Neural progenitor cell (in vitro differentiated cells): Measurements from ENCODE around the gene TEX11. TPM values are rescaled to one million over a fixed set of nuclear protein-coding genes. Genes with fewer than 3 reads are reported as not detected.

Source experiments
- DNase-seq: peaks from one replicate; pipeline ENCODE4 v3.0.0-alpha.2; 2016; ENCODE audit warnings: low spot score
- H2AFZ ChIP-seq: fragments of 200-600 bp; sonication (generic); replicated peaks from 2 replicates; pipeline ENCODE4 v1.6.1; 2016; ENCODE audit warnings: antibody characterized with exemption
- H3F3A ChIP-seq: fragments of 200-600 bp; sonication (generic); 2 replicates; pipeline ENCODE4 v1.6.1; 2016; ENCODE audit warnings: antibody characterized with exemption, low read depth
- H3K27ac ChIP-seq: fragments of 200-600 bp; sonication (generic); 2 replicates; pipeline ENCODE4 v1.5.1; 2016; ENCODE audit warnings: mild to moderate bottlenecking
- H3K27me3 ChIP-seq: fragments of 200-600 bp; sonication (generic); 2 replicates; pipeline ENCODE4 v1.6.1; 2016; ENCODE audit warnings: mild to moderate bottlenecking, moderate library complexity
- H3K36me3 ChIP-seq: fragments of 200-600 bp; sonication (generic); 2 replicates; pipeline ENCODE4 v1.5.1; 2016
- H3K4me1 ChIP-seq: fragments of 200-600 bp; sonication (generic); 2 replicates; pipeline ENCODE4 v1.6.1; 2016; ENCODE audit warnings: mixed run types
- H3K4me2 ChIP-seq: fragments of 200-600 bp; sonication (generic); 2 replicates; pipeline ENCODE4 v1.6.1; 2016
- H3K4me3 ChIP-seq: fragments of 200-600 bp; sonication (generic); 2 replicates; pipeline ENCODE4 v1.5.1; 2016
- H3K79me2 ChIP-seq: fragments of 200-600 bp; sonication (generic); 2 replicates; pipeline ENCODE4 v1.6.1; 2016; ENCODE audit warnings: low read depth
- H3K9ac ChIP-seq: fragments of 200-600 bp; sonication (generic); 2 replicates; pipeline ENCODE4 v1.6.1; 2016
- H3K9me3 ChIP-seq: fragments of 200-600 bp; sonication (generic); 2 replicates; pipeline ENCODE4 v1.5.1; 2016; ENCODE audit warnings: low read depth
- H4K20me1 ChIP-seq: fragments of 200-600 bp; sonication (generic); 2 replicates; pipeline ENCODE4 v1.6.1; 2016; ENCODE audit warnings: low read depth
- H3K27ac Mint-ChIP-seq: 3 replicates; pipeline ENCODE4 v1.8.0; 2021; ENCODE audit warnings: mixed read lengths
- H3K27me3 Mint-ChIP-seq: 2 replicates; pipeline ENCODE4 v1.8.0; 2022; ENCODE audit warnings: low read depth, mild to moderate bottlenecking, inconsistent platforms, moderate library complexity, mixed read lengths; ENCODE audit not compliant: insufficient read depth
- H3K36me3 Mint-ChIP-seq: 3 replicates; pipeline ENCODE4 v1.8.0; 2021; ENCODE audit warnings: mixed read lengths
- H3K4me1 Mint-ChIP-seq: 3 replicates; pipeline ENCODE4 v1.8.0; 2021; ENCODE audit warnings: mixed read lengths
- H3K4me3 Mint-ChIP-seq: 3 replicates; pipeline ENCODE4 v1.8.0; 2021; ENCODE audit warnings: mild to moderate bottlenecking, moderate library complexity, mixed read lengths
- H3K9me3 Mint-ChIP-seq: 3 replicates; pipeline ENCODE4 v1.8.0; 2020; ENCODE audit warnings: mixed read lengths
- EZH2 ChIP-seq: fragments of 200-600 bp; sonication (generic); IDR thresholded peaks from 2 replicates; pipeline ENCODE4 v1.6.1; 2017; ENCODE audit warnings: antibody characterized with exemption, mild to moderate bottlenecking, moderate library complexity
- EZH2phosphoT487 ChIP-seq: fragments of 200-600 bp; sonication (generic); IDR thresholded peaks from 2 replicates; pipeline ENCODE4 v1.6.1; 2017; ENCODE audit warnings: antibody characterized with exemption
- total RNA-seq: library from RNA; depleted of rRNA; stranded (reverse); fragments of >200 nt; gene quantifications from 2 replicates; pipeline ENCODE4 v1.2.3, GENCODE V29; 2015; ENCODE audit warnings: low replicate concordance
- TF ChIP-seq, protein P1 (sequence below): fragments of 200-600 bp; sonication (generic); IDR thresholded peaks from 2 replicates; pipeline ENCODE4 v1.5.1; 2017; ENCODE audit warnings: antibody characterized with exemption, mild to moderate bottlenecking

Gene TEX11
- total RNA-seq, 1 donor from 2014 or later: not detected

DNA sequence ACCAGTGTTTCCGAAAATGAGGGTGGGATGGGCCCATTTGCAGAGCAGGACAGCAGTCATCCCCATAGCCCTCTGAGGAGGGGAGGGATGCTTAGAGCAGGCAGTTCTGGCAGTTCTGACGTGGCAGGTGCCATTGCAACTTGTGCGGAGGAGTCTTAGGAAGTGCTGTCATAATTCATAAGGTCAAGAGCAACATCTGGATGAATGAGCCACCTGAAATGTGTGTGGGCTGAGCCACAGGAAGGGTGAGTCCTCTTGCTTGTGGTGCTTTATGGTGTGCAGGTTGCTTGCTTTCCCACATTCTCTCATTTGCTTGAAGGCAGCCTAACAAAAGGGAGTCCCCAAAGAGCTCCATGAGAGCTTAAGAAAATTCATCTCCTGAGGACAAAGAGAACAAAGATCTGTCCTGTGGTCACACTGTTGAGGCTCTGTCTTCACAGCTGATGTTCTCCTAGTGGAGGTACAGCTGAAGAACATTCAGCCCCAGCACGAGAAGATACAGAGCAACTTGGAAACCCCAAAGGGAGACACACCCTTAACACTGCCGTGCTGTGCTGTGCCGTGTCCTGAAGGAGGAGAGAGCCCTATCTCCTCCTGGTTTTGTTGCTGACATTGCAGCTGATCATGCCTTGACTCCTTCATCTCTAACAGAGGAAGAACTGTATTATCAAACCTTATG is 403.6 kb downstream of the TEX11 start:
- Histone ChIP-seq H3K4me1 (no peaks in the 10 kb centered on the region), H3K9ac (no peak overlapping the region), H2AFZ (no peak overlapping the region), H3K27me3 (no peaks in the 10 kb centered on the region), H3K4me2 (no peak overlapping the region), H3F3A (no peaks in the 10 kb centered on the region), H3K4me3 (no peak overlapping the region), H3K9me3 (no peaks in the 10 kb centered on the region), H3K79me2 (no peaks in the 10 kb centered on the region), H3K36me3 (no peaks in the 10 kb centered on the region), H3K27ac (no peak overlapping the region), H4K20me1 (peaks cover 15% of the 10 kb centered on the region)
- Mint-ChIP-seq H3K4me3 (no peak overlapping the region), H3K4me1 (peaks cover 3% of the 10 kb centered on the region), H3K9me3 (peaks cover 11% of the 10 kb centered on the region), H3K36me3 (peaks cover 15% of the 10 kb centered on the region), H3K27me3 (peaks cover 8% of the 10 kb centered on the region), H3K27ac (no peak overlapping the region)
- no peak for DNase-seq
- no peak for TF ChIP-seq EZH2phosphoT487
- TF ChIP-seq EZH2: no peak
- TF ChIP-seq, protein P1, sequence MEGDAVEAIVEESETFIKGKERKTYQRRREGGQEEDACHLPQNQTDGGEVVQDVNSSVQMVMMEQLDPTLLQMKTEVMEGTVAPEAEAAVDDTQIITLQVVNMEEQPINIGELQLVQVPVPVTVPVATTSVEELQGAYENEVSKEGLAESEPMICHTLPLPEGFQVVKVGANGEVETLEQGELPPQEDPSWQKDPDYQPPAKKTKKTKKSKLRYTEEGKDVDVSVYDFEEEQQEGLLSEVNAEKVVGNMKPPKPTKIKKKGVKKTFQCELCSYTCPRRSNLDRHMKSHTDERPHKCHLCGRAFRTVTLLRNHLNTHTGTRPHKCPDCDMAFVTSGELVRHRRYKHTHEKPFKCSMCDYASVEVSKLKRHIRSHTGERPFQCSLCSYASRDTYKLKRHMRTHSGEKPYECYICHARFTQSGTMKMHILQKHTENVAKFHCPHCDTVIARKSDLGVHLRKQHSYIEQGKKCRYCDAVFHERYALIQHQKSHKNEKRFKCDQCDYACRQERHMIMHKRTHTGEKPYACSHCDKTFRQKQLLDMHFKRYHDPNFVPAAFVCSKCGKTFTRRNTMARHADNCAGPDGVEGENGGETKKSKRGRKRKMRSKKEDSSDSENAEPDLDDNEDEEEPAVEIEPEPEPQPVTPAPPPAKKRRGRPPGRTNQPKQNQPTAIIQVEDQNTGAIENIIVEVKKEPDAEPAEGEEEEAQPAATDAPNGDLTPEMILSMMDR: no peak

DNA sequence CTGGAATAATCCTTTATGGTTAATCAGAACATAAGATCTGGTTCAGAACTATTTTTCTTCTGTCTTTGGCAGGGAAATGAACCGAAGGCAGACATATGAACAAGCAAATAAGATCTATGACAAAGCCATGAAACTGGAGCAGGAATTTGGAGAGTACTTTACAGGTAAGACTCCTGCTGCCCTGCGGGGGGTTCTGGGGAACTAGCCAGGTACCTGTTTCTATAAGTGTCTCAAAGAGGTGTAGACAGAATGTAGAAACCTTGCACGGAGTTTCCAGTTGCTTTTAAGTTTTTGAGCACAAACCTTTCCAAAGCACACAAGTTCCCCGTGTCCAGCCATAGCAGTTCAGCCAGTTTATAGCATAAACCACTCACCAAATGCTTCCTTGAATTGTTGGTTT is 407.7 kb downstream of the TEX11 start:
- no peak overlapping the region for H3K4me3 ChIP-seq
- no peaks in the 10 kb centered on the region for H3K4me1 ChIP-seq
- H3K36me3 ChIP-seq: no peaks in the 10 kb centered on the region
- no peaks in the 10 kb centered on the region for H3K79me2 ChIP-seq
- peaks cover 29% of the 10 kb centered on the region for H4K20me1 ChIP-seq
- no peak overlapping the region for H3K4me2 ChIP-seq
- H3K4me1 Mint-ChIP-seq: no peaks in the 10 kb centered on the region
- no peaks in the 10 kb centered on the region for H3K9me3 ChIP-seq
- no peaks in the 10 kb centered on the region for H3K27me3 ChIP-seq
- H3K27me3 Mint-ChIP-seq: peaks cover 2% of the 10 kb centered on the region
- H3K27ac ChIP-seq: no peak overlapping the region
- H3K9ac ChIP-seq: no peak overlapping the region
- H3K36me3 Mint-ChIP-seq: peaks cover 27% of the 10 kb centered on the region
- no peak overlapping the region for H3K27ac Mint-ChIP-seq
- no peak for DNase-seq
- TF ChIP-seq EZH2phosphoT487: no peak
- no peak for TF ChIP-seq EZH2
- TF ChIP-seq, protein P1: no peak
- H3F3A ChIP-seq: no peaks in the 10 kb centered on the region
- no peak overlapping the region for H2AFZ ChIP-seq
- no peak overlapping the region for H3K4me3 Mint-ChIP-seq
- peaks cover 3% of the 10 kb centered on the region for H3K9me3 Mint-ChIP-seq

DNA sequence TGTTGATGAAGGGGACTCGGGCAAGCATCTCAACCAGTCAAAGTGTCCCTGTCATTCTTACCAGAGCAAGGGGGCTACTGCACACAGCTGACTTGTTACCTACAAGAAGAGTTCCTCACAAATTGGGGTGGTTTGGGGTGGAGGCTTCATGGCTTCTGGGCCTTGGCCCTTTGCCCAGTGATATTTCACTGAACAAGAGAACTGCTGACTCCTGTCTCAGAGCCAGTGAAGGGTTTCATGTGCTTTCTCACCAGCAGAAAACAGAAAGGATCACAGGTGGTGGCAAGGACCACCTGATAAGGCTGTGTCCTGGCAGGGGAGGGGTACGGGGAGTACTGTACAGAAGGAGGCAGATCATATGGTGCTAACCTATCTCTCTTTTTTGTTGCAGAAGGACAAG is 410.4 kb downstream of the TEX11 start:
- H3K27me3 ChIP-seq: no peaks in the 10 kb centered on the region
- H3K9ac ChIP-seq: no peak overlapping the region
- H3K4me2 ChIP-seq: no peak overlapping the region
- H3K4me1 Mint-ChIP-seq: no peaks in the 10 kb centered on the region
- H3K27ac Mint-ChIP-seq: no peak overlapping the region
- H3K27me3 Mint-ChIP-seq: peaks cover 2% of the 10 kb centered on the region
- no peak overlapping the region for H3K4me3 Mint-ChIP-seq
- peaks cover 19% of the 10 kb centered on the region for H4K20me1 ChIP-seq
- TF ChIP-seq EZH2: no peak
- no peak for TF ChIP-seq EZH2phosphoT487
- TF ChIP-seq, protein P1: no peak
- H2AFZ ChIP-seq: no peak overlapping the region
- H3K9me3 Mint-ChIP-seq: peaks cover 3% of the 10 kb centered on the region
- no peaks in the 10 kb centered on the region for H3K4me1 ChIP-seq
- H3K9me3 ChIP-seq: no peaks in the 10 kb centered on the region
- H3F3A ChIP-seq: no peaks in the 10 kb centered on the region
- no peak overlapping the region for H3K27ac ChIP-seq
- H3K4me3 ChIP-seq: no peak overlapping the region
- DNase-seq: no peak
- no peaks in the 10 kb centered on the region for H3K36me3 ChIP-seq
- no peaks in the 10 kb centered on the region for H3K79me2 ChIP-seq
- peaks cover 27% of the 10 kb centered on the region for H3K36me3 Mint-ChIP-seq
